GM23338 (cell line): Measurements from ENCODE around the gene CDH9. TPM values are rescaled to one million over a fixed set of nuclear protein-coding genes. Genes with fewer than 3 reads are reported as not detected.

ENCODE experiments used
- ATAC-seq: fragments of 200-7000 bp; cut with Tn5 transposase; 3 replicates; pipeline ENCODE4 v1.9.1; 2020
- DNase-seq: peaks from one replicate; pipeline ENCODE4 v3.0.0-alpha.2; 2015; ENCODE audit warnings: low spot score
- H2AFZ ChIP-seq: fragments of 200-600 bp; sonication (generic); 2 replicates; pipeline ENCODE4 v1.8.0; 2016; ENCODE audit warnings: antibody characterized with exemption, mild to moderate bottlenecking, moderate library complexity
- H3F3A ChIP-seq: fragments of 200-600 bp; sonication (generic); replicated peaks from 2 replicates; pipeline ENCODE4 v1.8.0; 2017; ENCODE audit warnings: antibody characterized with exemption, mixed run types, low read depth
- H3K27ac ChIP-seq: fragments of 200-600 bp; sonication (generic); 2 replicates; pipeline ENCODE4 v1.6.1; 2016; ENCODE audit warnings: low read depth
- H3K27me3 ChIP-seq: fragments of 200-600 bp; sonication (generic); 2 replicates; pipeline ENCODE4 v1.8.0; 2016; ENCODE audit warnings: mild to moderate bottlenecking, mixed run types, moderate library complexity; ENCODE audit not compliant: insufficient read depth
- H3K36me3 ChIP-seq: fragments of 200-600 bp; sonication (generic); 2 replicates; pipeline ENCODE4 v1.8.0; 2016; ENCODE audit warnings: mild to moderate bottlenecking; ENCODE audit not compliant: insufficient read depth
- H3K4me1 ChIP-seq: fragments of 200-600 bp; sonication (generic); 2 replicates; pipeline ENCODE4 v1.8.0; 2016; ENCODE audit warnings: mild to moderate bottlenecking, moderate library complexity; ENCODE audit not compliant: insufficient read depth
- H3K4me2 ChIP-seq: fragments of 200-600 bp; sonication (generic); 2 replicates; pipeline ENCODE4 v1.7.1; 2017; ENCODE audit warnings: mixed run types
- H3K4me3 ChIP-seq: fragments of 200-600 bp; sonication (generic); 2 replicates; pipeline ENCODE4 v1.6.1; 2016; ENCODE audit warnings: mixed run types
- H3K79me2 ChIP-seq: fragments of 200-600 bp; sonication (generic); replicated peaks from 2 replicates; pipeline ENCODE4 v1.8.0; 2017; ENCODE audit warnings: mild to moderate bottlenecking; ENCODE audit not compliant: insufficient read depth
- H3K9me2 ChIP-seq: fragments of 200-600 bp; sonication (generic); 2 replicates; pipeline ENCODE4 v1.8.0; 2017; ENCODE audit not compliant: insufficient read depth
- H4K20me1 ChIP-seq: fragments of 200-600 bp; sonication (generic); replicated peaks from 2 replicates; pipeline ENCODE4 v1.8.0; 2017; ENCODE audit warnings: mild to moderate bottlenecking; ENCODE audit not compliant: insufficient read depth
- H3K27ac Mint-ChIP-seq: 2 replicates; pipeline ENCODE4 v1.8.0; 2020; ENCODE audit warnings: inconsistent platforms, mild to moderate bottlenecking, moderate library complexity, mixed read lengths
- H3K27me3 Mint-ChIP-seq: 3 replicates; pipeline ENCODE4 v1.8.0; 2022; ENCODE audit warnings: low read depth, mild to moderate bottlenecking, moderate library complexity, mixed read lengths, inconsistent platforms; ENCODE audit not compliant: insufficient read depth, poor library complexity
- H3K36me3 Mint-ChIP-seq: 3 replicates; pipeline ENCODE4 v1.8.0; 2021; ENCODE audit warnings: low read depth, mild to moderate bottlenecking, inconsistent platforms, moderate library complexity, mixed read lengths
- H3K4me1 Mint-ChIP-seq: 3 replicates; pipeline ENCODE4 v1.8.0; 2020; ENCODE audit warnings: mild to moderate bottlenecking, inconsistent platforms, mixed read lengths
- H3K4me3 Mint-ChIP-seq: 3 replicates; pipeline ENCODE4 v1.8.0; 2021; ENCODE audit warnings: moderate library complexity, mild to moderate bottlenecking, inconsistent platforms, mixed read lengths
- H3K9me3 Mint-ChIP-seq: 3 replicates; pipeline ENCODE4 v1.8.0; 2020; ENCODE audit warnings: moderate library complexity, mild to moderate bottlenecking, inconsistent platforms, mixed read lengths
- CREB1 ChIP-seq: fragments of 250-450 bp; sonication (Bioruptor Pico); IDR thresholded peaks from 2 replicates; pipeline ENCODE4 v1.5.0; 2020; ENCODE audit warnings: low read depth, mild to moderate bottlenecking, moderate library complexity
- EZH2 ChIP-seq: fragments of 200-600 bp; sonication (generic); IDR thresholded peaks from one replicate; pipeline ENCODE4 v1.8.0; 2017; ENCODE audit warnings: antibody characterized with exemption, mild to moderate bottlenecking, low read depth; ENCODE audit not compliant: unreplicated experiment
- EZH2phosphoT487 ChIP-seq: fragments of 200-600 bp; sonication (generic); IDR thresholded peaks from one replicate; pipeline ENCODE4 v1.8.1; 2018; ENCODE audit warnings: antibody characterized with exemption; ENCODE audit not compliant: unreplicated experiment
- JUNB ChIP-seq: IDR thresholded peaks from one replicate; pipeline ENCODE4 v1.6.1; 2016; ENCODE audit warnings: antibody characterized with exemption; ENCODE audit not compliant: unreplicated experiment
- NANOG ChIP-seq: IDR thresholded peaks from 2 replicates; pipeline ENCODE4 v1.6.1; 2016; ENCODE audit warnings: antibody characterized with exemption, borderline replicate concordance
- POLR2AphosphoS5 ChIP-seq: IDR thresholded peaks from 2 replicates; pipeline ENCODE4 v1.6.1; 2016; ENCODE audit warnings: antibody characterized with exemption, low read depth
- STAT1 ChIP-seq: IDR thresholded peaks from one replicate; pipeline ENCODE4 v1.6.1; 2016; ENCODE audit warnings: antibody characterized with exemption; ENCODE audit not compliant: unreplicated experiment
- ZNF114 ChIP-seq: fragments of 250-450 bp; sonication (Bioruptor Pico); IDR thresholded peaks from 2 replicates; pipeline ENCODE4 v1.5.0; 2020; ENCODE audit warnings: mild to moderate bottlenecking, moderate library complexity
- ZNF331 ChIP-seq: fragments of 250-450 bp; sonication (Bioruptor Pico); IDR thresholded peaks from 2 replicates; pipeline ENCODE4 v1.5.0; 2020; ENCODE audit warnings: low read depth, mild to moderate bottlenecking, moderate library complexity
- ZNF462 ChIP-seq: fragments of 250-450 bp; sonication (Bioruptor Pico); IDR thresholded peaks from 2 replicates; pipeline ENCODE4 v1.5.0; 2020; ENCODE audit warnings: mild to moderate bottlenecking, moderate library complexity
- polyA plus RNA-seq: library from polyadenylated mRNA; unstranded; fragments of >200 nt; fragmentation: Nextera tagmentation; extraction: Ambion mirVana; gene quantifications from 2 replicates; pipeline ENCODE4 v1.2.1, GENCODE V29; 2016
- total RNA-seq: library from RNA; depleted of rRNA; stranded (reverse); fragments of >200 nt; shearing (Covaris generic); gene quantifications from 2 replicates; pipeline ENCODE4 v1.2.3, GENCODE V29; 2014
- TF ChIP-seq, protein P1 (sequence below), 2 experiments: fragments of 200-600 bp in 1 of 2; sonication (generic) in 1 of 2; conservative IDR thresholded peaks; 2 replicates each; pipeline versions ENCODE4 v1.5.1 to v1.6.1; 2016 to 2017; ENCODE audit warnings: antibody characterized with exemption in 2 of 2, low read depth in 2 of 2, mild to moderate bottlenecking in 2 of 2, moderate library complexity in 1 of 2
- TF ChIP-seq, protein P2 (sequence below): IDR thresholded peaks from one replicate; pipeline ENCODE4 v1.6.1; 2018; ENCODE audit warnings: antibody characterized with exemption; ENCODE audit not compliant: unreplicated experiment
- TF ChIP-seq, protein P3 (sequence below): IDR thresholded peaks from 2 replicates; pipeline ENCODE4 v1.6.1; 2016; ENCODE audit warnings: antibody characterized with exemption

CDH9 gene
- total and polyA plus RNA-seq, 2 experiments from 2014 or later, result 0.26 to 0.31 TPM

GRCh38 chr5:27087747-27088146 is 49.4 kb upstream of the CDH9 start:
- TF ChIP-seq POLR2AphosphoS5 (no peak), CREB1 (no peak), ZNF114 (CRISPR knock-in tag) (no peak), EZH2phosphoT487 (no peak), EZH2 (no peak), STAT1 (no peak), NANOG (no peak), JUNB (no peak), ZNF462 (CRISPR knock-in tag) (no peak), ZNF331 (CRISPR knock-in tag) (no peak)
- TF ChIP-seq, protein P1, sequence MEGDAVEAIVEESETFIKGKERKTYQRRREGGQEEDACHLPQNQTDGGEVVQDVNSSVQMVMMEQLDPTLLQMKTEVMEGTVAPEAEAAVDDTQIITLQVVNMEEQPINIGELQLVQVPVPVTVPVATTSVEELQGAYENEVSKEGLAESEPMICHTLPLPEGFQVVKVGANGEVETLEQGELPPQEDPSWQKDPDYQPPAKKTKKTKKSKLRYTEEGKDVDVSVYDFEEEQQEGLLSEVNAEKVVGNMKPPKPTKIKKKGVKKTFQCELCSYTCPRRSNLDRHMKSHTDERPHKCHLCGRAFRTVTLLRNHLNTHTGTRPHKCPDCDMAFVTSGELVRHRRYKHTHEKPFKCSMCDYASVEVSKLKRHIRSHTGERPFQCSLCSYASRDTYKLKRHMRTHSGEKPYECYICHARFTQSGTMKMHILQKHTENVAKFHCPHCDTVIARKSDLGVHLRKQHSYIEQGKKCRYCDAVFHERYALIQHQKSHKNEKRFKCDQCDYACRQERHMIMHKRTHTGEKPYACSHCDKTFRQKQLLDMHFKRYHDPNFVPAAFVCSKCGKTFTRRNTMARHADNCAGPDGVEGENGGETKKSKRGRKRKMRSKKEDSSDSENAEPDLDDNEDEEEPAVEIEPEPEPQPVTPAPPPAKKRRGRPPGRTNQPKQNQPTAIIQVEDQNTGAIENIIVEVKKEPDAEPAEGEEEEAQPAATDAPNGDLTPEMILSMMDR (conservative IDR thresholded peaks at IDR 0.05; ENCODE audit: low read depth in 2 of 2), result no peak
- TF ChIP-seq, protein P2, sequence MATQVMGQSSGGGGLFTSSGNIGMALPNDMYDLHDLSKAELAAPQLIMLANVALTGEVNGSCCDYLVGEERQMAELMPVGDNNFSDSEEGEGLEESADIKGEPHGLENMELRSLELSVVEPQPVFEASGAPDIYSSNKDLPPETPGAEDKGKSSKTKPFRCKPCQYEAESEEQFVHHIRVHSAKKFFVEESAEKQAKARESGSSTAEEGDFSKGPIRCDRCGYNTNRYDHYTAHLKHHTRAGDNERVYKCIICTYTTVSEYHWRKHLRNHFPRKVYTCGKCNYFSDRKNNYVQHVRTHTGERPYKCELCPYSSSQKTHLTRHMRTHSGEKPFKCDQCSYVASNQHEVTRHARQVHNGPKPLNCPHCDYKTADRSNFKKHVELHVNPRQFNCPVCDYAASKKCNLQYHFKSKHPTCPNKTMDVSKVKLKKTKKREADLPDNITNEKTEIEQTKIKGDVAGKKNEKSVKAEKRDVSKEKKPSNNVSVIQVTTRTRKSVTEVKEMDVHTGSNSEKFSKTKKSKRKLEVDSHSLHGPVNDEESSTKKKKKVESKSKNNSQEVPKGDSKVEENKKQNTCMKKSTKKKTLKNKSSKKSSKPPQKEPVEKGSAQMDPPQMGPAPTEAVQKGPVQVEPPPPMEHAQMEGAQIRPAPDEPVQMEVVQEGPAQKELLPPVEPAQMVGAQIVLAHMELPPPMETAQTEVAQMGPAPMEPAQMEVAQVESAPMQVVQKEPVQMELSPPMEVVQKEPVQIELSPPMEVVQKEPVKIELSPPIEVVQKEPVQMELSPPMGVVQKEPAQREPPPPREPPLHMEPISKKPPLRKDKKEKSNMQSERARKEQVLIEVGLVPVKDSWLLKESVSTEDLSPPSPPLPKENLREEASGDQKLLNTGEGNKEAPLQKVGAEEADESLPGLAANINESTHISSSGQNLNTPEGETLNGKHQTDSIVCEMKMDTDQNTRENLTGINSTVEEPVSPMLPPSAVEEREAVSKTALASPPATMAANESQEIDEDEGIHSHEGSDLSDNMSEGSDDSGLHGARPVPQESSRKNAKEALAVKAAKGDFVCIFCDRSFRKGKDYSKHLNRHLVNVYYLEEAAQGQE, result no peak
- TF ChIP-seq, protein P3, sequence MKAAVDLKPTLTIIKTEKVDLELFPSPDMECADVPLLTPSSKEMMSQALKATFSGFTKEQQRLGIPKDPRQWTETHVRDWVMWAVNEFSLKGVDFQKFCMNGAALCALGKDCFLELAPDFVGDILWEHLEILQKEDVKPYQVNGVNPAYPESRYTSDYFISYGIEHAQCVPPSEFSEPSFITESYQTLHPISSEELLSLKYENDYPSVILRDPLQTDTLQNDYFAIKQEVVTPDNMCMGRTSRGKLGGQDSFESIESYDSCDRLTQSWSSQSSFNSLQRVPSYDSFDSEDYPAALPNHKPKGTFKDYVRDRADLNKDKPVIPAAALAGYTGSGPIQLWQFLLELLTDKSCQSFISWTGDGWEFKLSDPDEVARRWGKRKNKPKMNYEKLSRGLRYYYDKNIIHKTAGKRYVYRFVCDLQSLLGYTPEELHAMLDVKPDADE, result no peak
- DNase-seq (no peak), ATAC-seq (no peak)
- H4K20me1 ChIP-seq, result no peaks in the 10 kb centered on the region
- Mint-ChIP-seq H3K27ac (no peak overlapping the region), H3K27me3 (peaks cover 3% of the 10 kb centered on the region), H3K36me3 (no peaks in the 10 kb centered on the region; the same call in 2 of the 3 replicates), H3K4me1 (peaks cover 28% of the 10 kb centered on the region), H3K9me3 (no peaks in the 10 kb centered on the region), H3K4me3 (no peak overlapping the region)
- H3K4me3 ChIP-seq, result no peak overlapping the region
- no peaks in the 10 kb centered on the region for H3K9me2 ChIP-seq
- peaks cover 31% of the 10 kb centered on the region for H3K4me1 ChIP-seq
- H3K27me3 ChIP-seq, result no peaks in the 10 kb centered on the region
- no peaks in the 10 kb centered on the region for H3F3A ChIP-seq
- no peaks in the 10 kb centered on the region for H3K36me3 ChIP-seq
- no peak overlapping the region for H3K4me2 ChIP-seq
- H2AFZ ChIP-seq, result no peak overlapping the region
- H3K27ac ChIP-seq, result no peak overlapping the region
- no peaks in the 10 kb centered on the region for H3K79me2 ChIP-seq
